ENCODE data around the gene RBP3. TPM values are rescaled to one million over a fixed set of nuclear protein-coding genes. Genes with fewer than 3 reads are reported as not detected.

Gene RBP3
- total RNA-seq, 1 experiment from 2014 or later = not detected

GRCh38 chr10:47371629-47372485 is 23.7 kb downstream of the RBP3 start:
- H3K4me3 ChIP-seq (ENCODE audit: low read length) = no peak overlapping the region
- no peak overlapping the region for H3K27ac ChIP-seq (ENCODE audit: low read length)
- no peak overlapping the region for H3K9ac ChIP-seq (ENCODE audit: low read length)
- H3K27me3 ChIP-seq (ENCODE audit: low read length) = no peaks in the 10 kb centered on the region
- no peaks in the 10 kb centered on the region for H3K79me2 ChIP-seq (ENCODE audit: low read length)
- H3K36me3 ChIP-seq (ENCODE audit: insufficient read depth, low read length) = no peaks in the 10 kb centered on the region
- H3K9me3 ChIP-seq (ENCODE audit: low read length) = no peaks in the 10 kb centered on the region
- DNase-seq = no peak
- no peaks in the 10 kb centered on the region for H4K20me1 ChIP-seq (ENCODE audit: insufficient read depth, low read depth, low read length)
- H3K4me2 ChIP-seq (ENCODE audit: low read depth, low read length, poor library complexity, severe bottlenecking) = no peak overlapping the region
- H3K9me2 ChIP-seq (replicated peaks; ENCODE audit: insufficient read depth, low read length) = no peaks in the 10 kb centered on the region
- no peak overlapping the region for H2AFZ ChIP-seq (ENCODE audit: low read length)
- no peaks in the 10 kb centered on the region for H3K4me1 ChIP-seq (ENCODE audit: low read length)

- Histone ChIP-seq H3K79me2 (ENCODE audit: low read length) (no peaks in the 10 kb centered on the region), H3K9ac (ENCODE audit: low read length) (no peak overlapping the region), H3K4me1 (ENCODE audit: low read length) (no peaks in the 10 kb centered on the region), H3K27ac (ENCODE audit: low read length) (no peak overlapping the region), H3K4me2 (ENCODE audit: low read depth, low read length, poor library complexity, severe bottlenecking) (no peak overlapping the region), H4K20me1 (ENCODE audit: insufficient read depth, low read depth, low read length) (no peaks in the 10 kb centered on the region), H3K9me3 (ENCODE audit: low read length) (no peaks in the 10 kb centered on the region), H3K9me2 (replicated peaks; ENCODE audit: insufficient read depth, low read length) (no peaks in the 10 kb centered on the region), H3K4me3 (ENCODE audit: low read length) (no peak overlapping the region), H2AFZ (ENCODE audit: low read length) (no peak overlapping the region), H3K36me3 (ENCODE audit: insufficient read depth, low read length) (no peaks in the 10 kb centered on the region), H3K27me3 (ENCODE audit: low read length) (no peaks in the 10 kb centered on the region)
- no peak for DNase-seq
These were observed 24.6 kb downstream of the RBP3 start for GRCh38 chr10:47372726-47373125.

- Histone ChIP-seq H3K4me2 (ENCODE audit: low read depth, low read length, poor library complexity, severe bottlenecking) (no peak overlapping the region), H2AFZ (ENCODE audit: low read length) (no peak overlapping the region), H3K9me2 (replicated peaks; ENCODE audit: insufficient read depth, low read length) (no peaks in the 10 kb centered on the region), H3K79me2 (ENCODE audit: low read length) (no peaks in the 10 kb centered on the region), H3K27me3 (ENCODE audit: low read length) (no peaks in the 10 kb centered on the region), H3K9me3 (ENCODE audit: low read length) (no peaks in the 10 kb centered on the region), H3K36me3 (ENCODE audit: insufficient read depth, low read length) (no peaks in the 10 kb centered on the region), H3K27ac (ENCODE audit: low read length) (no peak overlapping the region), H3K9ac (ENCODE audit: low read length) (no peak overlapping the region), H3K4me1 (ENCODE audit: low read length) (no peaks in the 10 kb centered on the region), H3K4me3 (ENCODE audit: low read length) (no peak overlapping the region), H4K20me1 (ENCODE audit: insufficient read depth, low read depth, low read length) (no peaks in the 10 kb centered on the region)
- DNase-seq = no peak
These were observed 26.7 kb downstream of the RBP3 start for GRCh38 chr10:47374611-47375536.

- no peak for DNase-seq
These were observed 28.5 kb downstream of the RBP3 start for GRCh38 chr10:47376522-47377220.

GRCh38 chr10:47378183-47378510 is 30.0 kb downstream of the RBP3 start:
- no peaks in the 10 kb centered on the region for H3K27me3 ChIP-seq (ENCODE audit: low read length)

More at GRCh38 chr10:47376522-47377220, 28.5 kb downstream of the RBP3 start:
- H3K9me2 ChIP-seq (replicated peaks; ENCODE audit: insufficient read depth, low read length) = no peaks in the 10 kb centered on the region
- H4K20me1 ChIP-seq (ENCODE audit: insufficient read depth, low read depth, low read length) = no peaks in the 10 kb centered on the region
- H3K9ac ChIP-seq (ENCODE audit: low read length) = no peak overlapping the region
- no peaks in the 10 kb centered on the region for H3K9me3 ChIP-seq (ENCODE audit: low read length)
- H2AFZ ChIP-seq (ENCODE audit: low read length) = no peak overlapping the region
- H3K36me3 ChIP-seq (ENCODE audit: insufficient read depth, low read length) = no peaks in the 10 kb centered on the region
- H3K4me2 ChIP-seq (ENCODE audit: low read depth, low read length, poor library complexity, severe bottlenecking) = no peak overlapping the region
- H3K27me3 ChIP-seq (ENCODE audit: low read length) = no peaks in the 10 kb centered on the region
- no peaks in the 10 kb centered on the region for H3K4me1 ChIP-seq (ENCODE audit: low read length)
- H3K4me3 ChIP-seq (ENCODE audit: low read length) = no peak overlapping the region
- no peak overlapping the region for H3K27ac ChIP-seq (ENCODE audit: low read length)
- no peaks in the 10 kb centered on the region for H3K79me2 ChIP-seq (ENCODE audit: low read length)

GRCh38 chr10:47378606-47379444 is 30.7 kb downstream of the RBP3 start:
- peaks cover 2% of the 10 kb centered on the region; the same call in 1 of the 2 replicates for H3K27me3 ChIP-seq (ENCODE audit: low read length)
- H3K4me2 ChIP-seq (ENCODE audit: low read depth, low read length, poor library complexity, severe bottlenecking) = no peak overlapping the region
- H3K4me3 ChIP-seq (ENCODE audit: low read length) = no peak overlapping the region
- no peak for DNase-seq
- no peaks in the 10 kb centered on the region for H3K36me3 ChIP-seq (ENCODE audit: insufficient read depth, low read length)
- no peak overlapping the region for H3K9ac ChIP-seq (ENCODE audit: low read length)
- H3K9me3 ChIP-seq (ENCODE audit: low read length) = no peaks in the 10 kb centered on the region
- no peaks in the 10 kb centered on the region for H3K9me2 ChIP-seq (replicated peaks; ENCODE audit: insufficient read depth, low read length)
- no peak overlapping the region for H2AFZ ChIP-seq (ENCODE audit: low read length)
- no peak overlapping the region for H3K27ac ChIP-seq (ENCODE audit: low read length)
- H3K79me2 ChIP-seq (ENCODE audit: low read length) = no peaks in the 10 kb centered on the region
- peaks cover 6% of the 10 kb centered on the region for H3K4me1 ChIP-seq (ENCODE audit: low read length)
- no peaks in the 10 kb centered on the region for H4K20me1 ChIP-seq (ENCODE audit: insufficient read depth, low read depth, low read length)

More at GRCh38 chr10:47378183-47378510, 30.0 kb downstream of the RBP3 start:
- no peak for DNase-seq
- Histone ChIP-seq H3K9me2 (replicated peaks; ENCODE audit: insufficient read depth, low read length) (no peaks in the 10 kb centered on the region), H4K20me1 (ENCODE audit: insufficient read depth, low read depth, low read length) (no peaks in the 10 kb centered on the region), H3K9ac (ENCODE audit: low read length) (no peak overlapping the region), H3K27ac (ENCODE audit: low read length) (no peak overlapping the region), H3K4me1 (ENCODE audit: low read length) (no peaks in the 10 kb centered on the region), H3K36me3 (ENCODE audit: insufficient read depth, low read length) (no peaks in the 10 kb centered on the region), H3K4me2 (ENCODE audit: low read depth, low read length, poor library complexity, severe bottlenecking) (no peak overlapping the region), H3K9me3 (ENCODE audit: low read length) (no peaks in the 10 kb centered on the region), H3K79me2 (ENCODE audit: low read length) (no peaks in the 10 kb centered on the region), H3K4me3 (ENCODE audit: low read length) (no peak overlapping the region), H2AFZ (ENCODE audit: low read length) (no peak overlapping the region)

- Histone ChIP-seq H3K9me2 (replicated peaks; ENCODE audit: insufficient read depth, low read length) (no peaks in the 10 kb centered on the region), H4K20me1 (ENCODE audit: insufficient read depth, low read depth, low read length) (no peaks in the 10 kb centered on the region), H3K36me3 (ENCODE audit: insufficient read depth, low read length) (no peaks in the 10 kb centered on the region), H3K79me2 (ENCODE audit: low read length) (no peaks in the 10 kb centered on the region), H3K4me1 (ENCODE audit: low read length) (peaks cover 9% of the 10 kb centered on the region), H3K27me3 (ENCODE audit: low read length) (peaks cover 2% of the 10 kb centered on the region; the same call in 1 of the 2 replicates), H3K9ac (ENCODE audit: low read length) (no peak overlapping the region), H3K9me3 (ENCODE audit: low read length) (no peaks in the 10 kb centered on the region), H3K4me2 (ENCODE audit: low read depth, low read length, poor library complexity, severe bottlenecking) (no peak overlapping the region), H2AFZ (ENCODE audit: low read length) (no peak overlapping the region), H3K4me3 (ENCODE audit: low read length) (no peak overlapping the region), H3K27ac (ENCODE audit: low read length) (no peak overlapping the region)
- no peak for DNase-seq
These were observed 31.3 kb downstream of the RBP3 start for GRCh38 chr10:47379445-47379785.

Measured in Karpas-422 (cell line).